Measurements from ENCODE around the gene ATP7A.
"Not testable (repeated sequence)": the region's sequence is repeated elsewhere in the genome, so short reads cannot be mapped to it uniquely, and the experiment has no call there.

Gene ATP7A

DNA sequence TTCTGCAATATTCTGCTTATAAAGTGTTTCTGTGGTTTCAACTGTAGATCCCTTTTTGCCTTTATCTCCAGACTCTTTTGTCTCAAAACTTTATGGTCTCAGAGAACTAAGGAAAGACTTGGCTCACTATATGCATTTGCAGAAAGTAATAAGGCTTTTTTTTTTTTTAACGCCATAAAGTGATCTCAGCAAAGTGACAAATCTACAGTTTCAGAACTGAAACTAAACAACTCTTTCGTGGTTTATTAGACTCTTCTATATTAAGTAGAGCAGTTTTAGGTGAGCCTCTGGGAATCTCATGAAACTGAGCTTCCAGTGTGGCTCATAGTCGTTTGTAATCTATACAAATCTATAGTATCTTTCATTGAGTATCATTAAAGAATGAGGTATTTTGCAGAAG is 15.3 kb downstream of the ATP7A start:
- H3K4me3 ChIP-seq (ENCODE audit: low read length) = no peak overlapping the region
- DNase-seq (ENCODE audit: low read depth) = no peak
- TF ChIP-seq, protein P1, sequence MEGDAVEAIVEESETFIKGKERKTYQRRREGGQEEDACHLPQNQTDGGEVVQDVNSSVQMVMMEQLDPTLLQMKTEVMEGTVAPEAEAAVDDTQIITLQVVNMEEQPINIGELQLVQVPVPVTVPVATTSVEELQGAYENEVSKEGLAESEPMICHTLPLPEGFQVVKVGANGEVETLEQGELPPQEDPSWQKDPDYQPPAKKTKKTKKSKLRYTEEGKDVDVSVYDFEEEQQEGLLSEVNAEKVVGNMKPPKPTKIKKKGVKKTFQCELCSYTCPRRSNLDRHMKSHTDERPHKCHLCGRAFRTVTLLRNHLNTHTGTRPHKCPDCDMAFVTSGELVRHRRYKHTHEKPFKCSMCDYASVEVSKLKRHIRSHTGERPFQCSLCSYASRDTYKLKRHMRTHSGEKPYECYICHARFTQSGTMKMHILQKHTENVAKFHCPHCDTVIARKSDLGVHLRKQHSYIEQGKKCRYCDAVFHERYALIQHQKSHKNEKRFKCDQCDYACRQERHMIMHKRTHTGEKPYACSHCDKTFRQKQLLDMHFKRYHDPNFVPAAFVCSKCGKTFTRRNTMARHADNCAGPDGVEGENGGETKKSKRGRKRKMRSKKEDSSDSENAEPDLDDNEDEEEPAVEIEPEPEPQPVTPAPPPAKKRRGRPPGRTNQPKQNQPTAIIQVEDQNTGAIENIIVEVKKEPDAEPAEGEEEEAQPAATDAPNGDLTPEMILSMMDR (conservative IDR thresholded peaks at IDR 0.05; ENCODE audit: low read length) = no peak

DNA sequence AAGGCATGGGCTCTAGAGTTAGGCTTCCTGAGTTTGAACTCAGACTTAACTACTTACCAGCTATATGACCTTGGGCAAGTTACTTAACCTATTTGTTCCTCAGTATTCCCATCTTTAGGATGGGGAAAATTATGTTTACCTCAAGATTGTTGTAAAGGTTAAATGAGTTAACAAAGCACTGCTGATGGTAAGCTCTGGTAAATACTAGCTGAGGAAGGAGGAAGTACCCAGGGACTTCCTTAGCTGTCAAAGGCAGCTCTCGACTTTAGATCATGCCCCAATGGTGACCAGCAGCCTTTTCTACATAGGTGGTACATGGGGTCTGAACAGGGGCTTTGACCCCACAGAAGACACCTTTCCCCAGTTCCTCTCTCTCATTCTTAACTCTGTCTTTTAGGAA is 20.1 kb downstream of the ATP7A start:
- TF ChIP-seq, protein P1 (conservative IDR thresholded peaks at IDR 0.05; ENCODE audit: low read length) = no peak
- H3K4me3 ChIP-seq (ENCODE audit: low read length) = no peak overlapping the region

DNA sequence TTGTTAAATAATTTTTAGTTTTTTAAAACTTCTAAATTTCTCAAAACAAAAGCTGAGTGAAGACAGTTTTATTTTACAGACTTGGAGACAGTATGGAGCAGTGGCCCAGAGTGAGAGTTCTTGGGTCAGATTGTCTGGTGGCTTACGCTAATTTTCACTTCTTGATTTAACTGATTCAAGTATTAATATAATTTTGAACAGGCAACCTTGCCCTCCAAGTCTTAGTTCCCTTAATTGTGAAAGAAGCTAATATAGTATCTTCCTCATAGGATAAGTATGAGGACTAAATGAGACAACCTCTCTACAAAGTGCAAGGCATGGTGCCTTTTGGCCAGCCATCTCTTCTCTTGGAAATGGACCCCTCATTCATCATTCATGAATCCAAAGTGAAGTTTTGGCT is 25.4 kb downstream of the ATP7A start:
- no peak for DNase-seq (ENCODE audit: low read depth)
- TF ChIP-seq, protein P1 (conservative IDR thresholded peaks at IDR 0.05; ENCODE audit: low read length) = no peak
- no peak overlapping the region for H3K4me3 ChIP-seq (ENCODE audit: low read length)

More for the DNA sequence above, 20.1 kb downstream of the ATP7A start:
- no peak for DNase-seq (ENCODE audit: low read depth)

DNA sequence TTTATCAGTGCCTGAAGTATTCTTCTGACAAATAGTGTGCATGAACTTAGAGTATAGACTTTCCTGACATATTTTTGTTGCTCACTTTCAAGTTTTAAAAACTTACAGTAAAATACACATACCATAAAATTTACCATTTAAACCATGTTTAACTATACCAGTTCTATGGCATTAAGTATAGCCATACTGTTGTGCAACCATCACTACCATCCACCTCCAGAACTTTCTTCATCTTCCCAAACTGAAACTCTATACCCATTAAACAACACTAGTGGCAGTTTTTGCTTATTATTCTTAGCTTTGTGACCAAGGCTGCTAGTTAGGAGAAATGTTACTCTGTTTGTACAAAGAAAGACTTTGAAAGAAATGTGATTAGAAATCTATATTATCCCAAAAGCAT is 25.8 kb downstream of the ATP7A start:
- TF ChIP-seq, protein P1 (conservative IDR thresholded peaks at IDR 0.05; ENCODE audit: low read length) = no peak
- H3K4me3 ChIP-seq (ENCODE audit: low read length) = no peak overlapping the region
- no peak for DNase-seq (ENCODE audit: low read depth)

GRCh38 chrX:77937291-77937690 is 26.8 kb downstream of the ATP7A start:
- TF ChIP-seq, protein P1 (conservative IDR thresholded peaks at IDR 0.05; ENCODE audit: low read length) = no peak
- no peak for DNase-seq (ENCODE audit: low read depth)
- H3K4me3 ChIP-seq (ENCODE audit: low read length) = no peak overlapping the region

- H3K4me3 ChIP-seq (ENCODE audit: low read length) = no peak overlapping the region
- no peak for DNase-seq (ENCODE audit: low read depth)
- TF ChIP-seq, protein P1 (conservative IDR thresholded peaks at IDR 0.05; ENCODE audit: low read length) = no peak
These were observed 27.7 kb downstream of the ATP7A start for GRCh38 chrX:77938083-77938680.

DNA sequence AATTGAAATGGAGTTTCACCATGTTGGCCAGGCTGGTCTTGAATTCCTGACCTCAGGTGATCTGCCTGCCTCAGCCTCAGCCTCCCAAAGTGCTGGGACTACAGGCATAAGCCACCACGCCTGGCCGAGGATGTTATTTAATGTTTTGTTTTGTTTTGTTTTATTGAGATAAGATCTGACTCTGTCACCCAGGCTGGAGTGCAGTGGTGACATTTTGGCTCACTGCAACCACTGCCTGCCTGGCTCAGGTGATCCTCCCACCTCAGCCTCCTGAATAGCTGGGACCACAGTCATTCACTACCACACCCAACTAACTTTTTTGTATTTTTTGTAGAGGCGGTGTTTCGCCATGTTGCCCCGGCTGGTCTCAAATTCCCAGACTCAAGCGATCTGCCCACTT is 34.5 kb downstream of the ATP7A start:
- not testable (repeated sequence) for DNase-seq (ENCODE audit: low read depth); H3K4me3 ChIP-seq (ENCODE audit: low read length)

All from AG10803 (cell line).